HG03045 (cell line): ENCODE measurements around the gene MGAT5B.
"Not testable (repeated sequence)": the region's sequence is repeated elsewhere in the genome, so short reads cannot be mapped to it uniquely, and the experiment has no call there.

Experiments
- ATAC-seq: cut with Tn5 transposase; IDR thresholded peaks from one replicate; pipeline ENCODE4 v1.9.1; 2021; ENCODE audit warnings: mild to moderate bottlenecking, moderate library complexity; ENCODE audit not compliant: unreplicated experiment

The MGAT5B gene

DNA sequence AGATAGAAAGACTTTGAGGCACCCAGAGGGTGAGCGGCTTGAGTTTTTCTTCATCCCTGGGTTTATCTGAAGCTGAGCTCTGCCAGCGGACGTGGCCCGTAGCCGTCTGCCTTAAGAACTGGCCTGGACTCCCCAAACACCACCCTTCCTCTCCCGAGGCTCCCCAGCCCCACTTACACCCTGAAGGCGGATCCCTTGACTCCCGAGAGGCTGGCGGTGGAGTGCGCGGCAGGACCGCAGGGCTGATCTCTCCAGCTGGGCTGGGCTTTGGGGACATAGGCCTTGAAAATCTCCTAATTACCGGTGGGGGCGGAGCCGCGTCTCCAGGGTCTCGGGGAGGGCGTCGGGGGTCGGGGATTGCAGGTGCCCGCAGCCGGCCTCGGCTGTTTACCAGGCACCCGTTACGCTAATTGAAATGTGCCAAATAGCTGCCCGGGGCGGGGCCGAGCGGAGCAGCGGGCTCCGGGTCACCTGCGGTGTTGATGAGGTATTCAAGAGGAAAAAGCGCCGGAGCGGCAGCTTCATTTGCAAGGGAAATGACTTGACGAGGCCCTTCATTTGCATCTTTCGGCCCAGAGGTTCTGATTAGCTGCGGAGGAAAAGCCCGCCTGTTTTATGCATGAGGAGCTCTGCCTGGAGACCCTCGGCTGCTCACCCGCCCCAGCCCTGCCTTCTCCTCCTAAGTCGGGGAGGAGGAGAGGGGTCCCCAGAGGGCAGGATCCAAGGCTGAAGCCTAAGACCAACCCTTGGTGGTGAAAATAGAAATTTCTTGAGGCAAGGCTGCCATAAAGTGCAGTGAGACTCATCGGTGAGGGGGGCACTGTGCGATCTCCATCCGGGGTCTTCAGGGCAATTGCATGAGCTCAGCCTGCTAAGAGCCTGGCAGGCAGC lies 100.7 kb downstream of the MGAT5B start:
- ATAC-seq, result no peak

DNA sequence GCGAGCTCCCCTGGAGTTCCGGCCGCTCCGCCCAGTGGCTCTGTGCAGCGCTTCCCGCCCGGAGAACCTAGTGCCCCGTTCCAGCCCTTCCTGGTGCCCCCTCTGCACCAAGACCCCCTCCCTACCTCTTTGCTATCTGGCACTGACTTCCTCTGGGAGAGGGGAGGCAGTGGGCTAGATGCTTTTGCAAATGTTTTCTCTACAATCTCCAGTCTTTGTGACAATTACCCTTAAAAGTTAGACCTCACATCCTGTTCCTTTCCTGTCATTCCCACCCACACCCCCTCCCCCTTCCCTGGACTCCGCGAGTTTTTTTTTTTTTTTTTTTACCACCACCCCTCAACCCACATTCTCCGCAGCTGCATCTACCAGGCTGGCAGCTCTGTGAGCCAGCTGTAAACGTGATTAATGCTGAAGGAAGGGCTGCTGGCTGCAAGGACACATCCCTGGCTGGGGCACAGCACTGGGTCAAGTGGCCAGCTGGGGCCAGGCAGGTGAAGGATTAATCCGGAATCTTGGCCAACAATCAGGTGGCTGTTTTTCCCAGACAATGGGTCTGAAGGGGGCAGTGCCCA lies 101.5 kb downstream of the MGAT5B start:
- no peak for ATAC-seq

- ATAC-seq, result not testable (repeated sequence)
These were observed 102.0 kb downstream of the MGAT5B start for GRCh38 chr17:76970228-76970627.

GRCh38 chr17:76972046-76972641 lies 103.9 kb downstream of the MGAT5B start:
- no peak for ATAC-seq

DNA sequence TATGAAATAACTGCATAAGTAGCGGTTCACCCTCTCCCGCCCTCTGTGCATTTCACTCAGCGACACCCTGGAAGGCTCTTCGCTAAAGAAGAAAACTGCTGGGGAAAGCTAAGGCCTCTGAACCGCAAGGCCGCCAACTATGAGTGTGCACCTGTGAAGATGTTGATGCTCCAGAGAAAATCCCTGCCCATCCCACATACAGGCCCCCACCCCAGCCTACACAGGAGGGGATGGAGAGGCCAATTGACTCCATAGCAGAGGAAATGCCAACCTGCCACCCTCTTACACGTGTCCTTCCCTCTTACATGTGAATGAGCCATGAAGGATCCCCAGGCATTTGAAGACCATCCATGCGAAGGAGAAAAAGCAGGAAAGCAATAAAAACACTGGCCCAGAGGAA lies 104.8 kb downstream of the MGAT5B start:
- ATAC-seq, result no peak

GRCh38 chr17:76974721-76975120 lies 106.5 kb downstream of the MGAT5B start:
- no peak for ATAC-seq

DNA sequence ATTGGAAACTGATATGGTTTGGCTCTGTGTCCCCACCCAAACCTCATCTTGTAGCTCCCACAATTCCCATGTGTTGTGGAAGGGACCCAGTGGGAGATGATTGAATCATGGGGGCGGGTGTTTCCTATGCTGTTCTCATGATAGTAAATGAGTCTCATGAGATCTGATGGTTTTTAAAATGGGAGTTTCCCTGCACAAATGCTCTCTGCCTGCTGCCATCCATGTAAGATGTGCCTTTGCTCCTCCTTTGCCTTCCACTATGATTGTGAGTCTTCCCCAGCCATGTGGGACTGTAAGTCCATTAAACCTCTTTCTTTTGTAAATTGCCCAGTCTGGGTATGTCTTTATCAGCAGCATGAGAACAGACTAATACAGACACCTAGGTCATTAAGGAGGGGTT lies 109.8 kb downstream of the MGAT5B start:
- ATAC-seq, result not testable (repeated sequence)

DNA sequence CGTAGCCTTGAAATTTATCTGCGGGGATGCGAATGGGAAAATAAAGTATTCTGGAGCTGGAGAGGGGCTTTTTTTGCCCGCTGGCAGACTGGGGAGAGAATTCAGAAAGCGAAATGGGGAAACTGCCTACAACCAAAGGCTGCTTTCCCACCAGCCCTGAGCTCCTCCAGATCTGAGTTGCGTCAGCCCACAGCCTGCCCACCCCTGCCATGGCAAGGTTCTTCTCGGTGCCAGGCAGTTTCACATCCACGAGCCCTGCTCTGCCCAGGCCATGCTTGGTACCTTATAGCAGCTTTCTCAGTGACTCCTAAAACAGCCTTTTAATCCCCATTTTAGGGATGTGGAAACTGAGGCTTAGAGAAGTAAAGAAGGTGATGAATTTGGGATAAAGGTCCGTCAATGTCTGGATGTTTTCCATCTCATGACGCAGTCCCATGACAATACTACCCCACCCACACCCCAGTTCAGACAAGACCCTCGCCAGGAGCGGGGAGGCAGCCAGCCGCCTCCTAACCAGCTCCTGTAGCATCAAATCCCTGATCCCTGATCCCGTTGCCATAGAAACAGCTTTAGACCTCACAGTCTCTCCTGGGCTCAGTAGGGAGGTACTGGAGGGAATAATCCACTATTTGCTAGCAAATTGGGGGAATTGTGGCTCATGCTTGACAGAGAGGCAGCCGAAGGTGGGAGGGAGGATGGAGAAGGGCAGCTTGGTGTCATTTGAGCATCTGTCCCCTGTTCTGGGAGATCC lies 113.5 kb downstream of the MGAT5B start:
- ATAC-seq, result no peak

- ATAC-seq, result no peak
These were observed 114.3 kb downstream of the MGAT5B start for GRCh38 chr17:76982408-76983074.

DNA sequence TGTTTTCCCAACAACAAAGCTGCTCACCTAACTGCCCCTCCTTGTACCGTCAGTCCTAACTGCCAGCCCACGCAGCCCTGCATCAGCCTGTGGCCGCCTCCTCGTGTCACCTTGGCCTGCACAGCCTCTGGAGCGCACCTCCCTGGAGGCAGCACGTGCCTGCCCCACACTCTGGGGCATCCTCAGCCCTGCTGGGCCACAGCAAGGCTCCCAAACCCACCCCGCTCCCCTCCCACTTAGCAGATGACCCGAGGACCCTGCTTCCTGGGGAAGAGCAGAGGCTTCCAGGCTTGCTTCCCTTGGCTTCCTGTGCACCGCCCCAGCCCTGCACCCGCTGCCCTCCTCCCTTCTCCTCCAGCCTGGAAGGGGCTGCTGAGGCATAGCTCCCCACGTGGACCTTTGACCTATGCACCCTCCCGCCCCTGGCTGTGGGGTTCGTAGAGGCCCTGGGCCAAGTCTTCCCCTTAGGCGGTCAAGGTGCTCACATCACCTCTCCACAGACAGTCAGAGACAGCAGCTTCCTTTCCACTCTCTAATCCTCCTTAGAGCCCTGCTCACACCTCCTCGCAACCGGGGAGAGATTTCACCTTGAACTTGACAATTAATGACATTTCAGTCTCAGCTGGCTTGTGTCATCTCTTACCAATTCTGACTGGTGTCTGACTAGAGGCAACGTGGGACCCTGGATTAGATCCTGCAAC lies 115.0 kb downstream of the MGAT5B start:
- ATAC-seq, result no peak

- ATAC-seq, result no peak
These were observed 118.2 kb downstream of the MGAT5B start for GRCh38 chr17:76986365-76986764.

GRCh38 chr17:76987486-76988093 lies 119.4 kb downstream of the MGAT5B start:
- ATAC-seq, result no peak

- ATAC-seq, result no peak
These were observed 120.6 kb downstream of the MGAT5B start for GRCh38 chr17:76988796-76989195.

DNA sequence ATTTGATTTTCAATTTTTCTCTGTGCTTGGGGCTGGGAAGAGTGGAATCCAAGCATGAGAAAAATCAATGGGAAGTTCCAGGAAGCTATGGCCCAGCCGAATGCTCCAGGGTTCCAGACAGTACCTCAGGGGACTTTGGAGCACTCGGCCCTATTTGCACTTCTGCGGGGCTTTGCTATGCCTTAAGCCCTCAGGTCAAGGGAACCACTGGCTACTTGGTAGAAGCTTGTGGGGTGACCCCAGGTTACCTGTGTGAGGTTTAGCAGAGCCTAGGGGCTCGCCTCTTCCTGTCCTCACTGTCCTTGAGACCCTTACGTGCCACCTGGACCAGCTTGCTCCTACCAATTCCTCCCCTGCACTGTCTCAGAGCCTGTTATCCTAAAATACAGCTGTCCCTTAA lies 121.3 kb downstream of the MGAT5B start:
- ATAC-seq, result no peak

DNA sequence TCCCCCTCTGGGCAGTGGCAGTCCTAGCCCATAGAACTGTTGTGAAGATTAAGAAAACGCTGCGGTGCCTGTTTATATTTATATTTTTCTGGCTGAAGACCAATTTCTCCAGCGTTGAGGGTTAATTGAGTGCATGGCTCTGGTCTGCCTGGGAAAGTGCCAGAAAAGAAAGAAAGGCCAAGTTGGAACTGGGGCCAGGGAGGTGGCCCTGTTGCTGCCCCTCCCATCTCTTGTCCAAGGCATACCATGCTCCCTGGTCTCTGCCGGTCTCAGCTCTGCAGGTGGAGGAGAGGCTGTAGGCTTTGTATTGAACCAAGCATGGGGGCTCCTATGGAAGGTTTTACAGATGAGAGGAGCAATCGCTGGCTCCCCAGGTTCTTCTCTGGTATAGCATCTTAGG lies 124.7 kb downstream of the MGAT5B start:
- ATAC-seq, result no peak

DNA sequence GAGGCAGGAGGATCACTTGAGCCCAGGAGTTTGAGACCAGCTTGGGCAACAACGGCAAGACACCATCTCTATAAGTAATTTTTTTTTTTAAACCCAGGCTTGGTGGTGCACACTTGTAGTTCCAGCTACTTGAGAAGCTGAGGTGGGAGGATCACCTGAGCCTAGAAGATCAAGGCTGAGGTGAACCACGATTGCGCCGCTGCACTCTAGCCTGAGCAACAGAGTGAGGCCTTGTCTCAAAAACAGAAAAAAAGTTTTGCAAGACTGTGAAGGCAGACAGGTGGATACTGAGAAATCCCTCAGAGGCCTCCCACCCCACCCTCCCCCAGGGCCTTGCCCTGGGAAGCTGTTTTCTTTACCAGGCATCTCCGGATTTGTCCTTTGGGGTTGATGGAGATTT lies 125.4 kb downstream of the MGAT5B start:
- no peak for ATAC-seq

DNA sequence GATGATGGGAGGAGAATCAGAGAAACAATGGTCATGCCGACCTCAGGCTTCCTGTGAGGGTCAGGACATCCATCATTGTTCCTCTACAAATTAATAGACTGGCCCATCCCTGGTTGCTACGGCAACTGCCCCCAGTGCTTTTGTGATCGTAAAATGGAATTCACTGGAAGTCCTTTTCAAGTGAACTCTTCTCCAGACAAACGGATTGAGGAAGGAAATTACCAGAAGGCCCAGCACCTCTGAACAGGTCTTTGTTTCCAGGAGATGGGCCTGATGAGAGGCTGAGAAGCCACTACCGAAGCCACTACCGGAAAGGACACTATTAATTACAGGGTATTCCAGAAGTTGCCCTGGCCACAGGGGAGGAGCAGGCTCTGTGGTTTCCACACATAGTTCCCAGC lies 126.0 kb downstream of the MGAT5B start:
- no peak for ATAC-seq

- no peak for ATAC-seq
These were observed 127.3 kb downstream of the MGAT5B start for GRCh38 chr17:76995387-76996105.
